Measurements from ENCODE around the gene FIZ1.

GRCh38 chr19:55552620-55553019, 46.7 kb downstream of the FIZ1 start:
- TF ChIP-seq EZH2 (optimal IDR thresholded peaks at IDR 0.05; ENCODE audit: low read depth, low read length) (no peak), CTCF (IDR thresholded peaks at IDR 0.05; ENCODE audit: low read length) (no peak), EZH2phosphoT487 (IDR thresholded peaks at IDR 0.05; ENCODE audit: low read length) (no peak)
